Measurements from ENCODE around the gene IQGAP2.

IQGAP2 gene

DNA sequence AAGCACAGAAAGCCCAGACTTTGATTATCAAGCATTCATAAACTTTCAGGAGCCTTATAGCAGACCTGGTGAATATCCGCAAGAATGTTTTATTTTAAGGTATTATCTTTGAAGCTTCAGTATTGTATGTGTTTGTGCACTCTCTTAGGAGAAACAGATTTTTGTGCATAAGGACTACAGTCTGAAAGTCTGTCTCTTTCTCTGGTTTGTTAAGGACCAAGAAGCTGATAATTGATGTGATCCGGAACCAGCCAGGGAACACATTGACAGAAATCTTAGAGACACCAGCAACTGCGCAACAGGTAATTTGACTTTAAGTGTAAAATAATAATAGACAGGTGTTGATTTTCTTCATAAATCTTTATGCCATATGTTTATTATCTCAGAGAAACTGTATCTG, 290.1 kb downstream of the IQGAP2 start:
- DNase-seq, result no peak

DNA sequence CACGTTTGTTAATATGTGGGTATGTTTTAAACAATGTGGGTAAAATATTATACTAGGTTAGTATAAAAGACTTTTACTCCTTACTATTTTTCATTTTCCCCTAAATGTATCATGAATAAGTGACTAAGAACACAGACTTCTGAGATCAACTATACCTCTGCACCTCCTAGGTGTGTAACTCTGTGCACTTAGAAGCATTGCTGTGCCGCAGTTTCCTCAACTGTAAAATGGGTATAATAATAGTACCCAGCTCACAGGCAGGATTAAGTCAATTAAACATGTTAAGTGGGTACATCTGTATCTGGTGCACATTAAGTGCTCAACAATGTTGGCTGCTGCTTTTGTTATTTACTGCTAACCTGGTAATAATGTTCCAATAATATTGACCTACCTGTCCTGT, 291.2 kb downstream of the IQGAP2 start:
- no peak for DNase-seq

DNA sequence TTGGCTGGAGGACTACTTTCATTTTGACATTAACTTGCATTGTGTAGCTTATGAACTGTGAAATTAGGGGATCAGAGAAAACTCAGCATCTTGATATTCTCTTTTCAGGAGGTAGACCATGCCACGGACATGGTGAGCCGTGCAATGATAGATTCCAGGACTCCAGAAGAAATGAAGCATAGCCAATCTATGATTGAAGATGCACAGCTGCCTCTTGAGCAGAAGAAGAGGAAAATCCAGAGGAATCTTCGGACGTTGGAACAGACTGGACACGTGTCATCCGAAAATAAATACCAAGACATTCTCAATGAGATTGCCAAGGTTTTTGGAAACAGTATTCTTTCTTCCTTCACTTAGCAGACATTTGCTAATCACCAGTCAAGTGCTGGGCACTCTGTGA, 292.3 kb downstream of the IQGAP2 start:
- DNase-seq, result no peak

DNA sequence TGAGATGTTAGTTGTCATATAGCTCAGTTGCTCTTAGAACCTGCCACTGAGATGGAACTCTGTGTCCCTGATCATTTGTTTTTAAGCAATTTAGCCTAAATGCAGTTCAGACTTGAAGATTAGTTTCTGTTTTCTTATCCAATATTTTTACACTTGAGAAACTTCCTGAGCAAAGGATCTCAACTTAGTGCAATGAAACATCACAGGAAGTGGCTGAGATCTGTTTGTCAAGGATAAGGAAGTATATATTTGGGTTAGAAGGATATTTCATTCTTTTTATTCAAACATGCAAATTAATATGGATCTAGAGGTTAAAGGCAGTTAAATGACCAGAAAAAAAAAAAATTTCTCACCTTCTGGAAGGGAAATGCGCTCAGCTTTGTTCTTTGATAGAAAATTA, 293.2 kb downstream of the IQGAP2 start:
- no peak for DNase-seq

DNA sequence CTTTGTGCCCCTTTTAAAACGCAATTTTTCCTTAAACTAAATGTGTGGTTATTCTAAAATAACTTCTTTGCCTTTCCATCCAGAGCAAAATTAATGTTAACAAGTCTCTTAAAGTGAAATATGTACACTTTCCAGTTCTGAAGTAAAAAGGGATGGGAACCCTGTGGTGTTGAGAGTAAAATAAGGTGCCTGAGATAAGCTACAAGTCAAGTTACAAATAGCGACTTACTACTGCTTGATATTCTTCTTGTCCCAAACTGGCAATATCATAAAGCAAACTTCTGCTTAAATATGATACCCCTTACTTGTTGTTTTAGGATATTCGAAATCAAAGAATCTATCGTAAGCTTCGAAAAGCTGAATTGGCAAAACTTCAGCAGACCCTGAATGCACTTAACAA, 294.6 kb downstream of the IQGAP2 start:
- no peak for DNase-seq

DNA sequence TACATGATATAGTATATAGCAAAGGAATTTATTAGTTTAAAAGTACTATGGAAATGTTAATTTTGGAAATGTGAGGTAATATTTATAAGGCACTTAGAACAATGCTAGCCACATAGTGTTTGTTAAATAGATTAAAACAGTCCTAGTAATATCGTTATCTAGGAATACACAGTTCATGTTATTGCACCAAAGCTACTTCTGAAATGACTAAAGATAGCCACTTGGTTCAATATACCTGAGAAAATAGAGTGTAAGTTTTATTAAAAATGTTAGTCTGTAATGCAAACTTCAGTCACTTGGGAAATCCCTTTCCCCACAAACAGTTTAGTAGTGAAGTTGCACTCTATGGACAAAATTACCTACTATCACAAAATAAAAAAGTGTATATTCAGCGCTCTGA, 297.5 kb downstream of the IQGAP2 start:
- DNase-seq, result no peak

DNA sequence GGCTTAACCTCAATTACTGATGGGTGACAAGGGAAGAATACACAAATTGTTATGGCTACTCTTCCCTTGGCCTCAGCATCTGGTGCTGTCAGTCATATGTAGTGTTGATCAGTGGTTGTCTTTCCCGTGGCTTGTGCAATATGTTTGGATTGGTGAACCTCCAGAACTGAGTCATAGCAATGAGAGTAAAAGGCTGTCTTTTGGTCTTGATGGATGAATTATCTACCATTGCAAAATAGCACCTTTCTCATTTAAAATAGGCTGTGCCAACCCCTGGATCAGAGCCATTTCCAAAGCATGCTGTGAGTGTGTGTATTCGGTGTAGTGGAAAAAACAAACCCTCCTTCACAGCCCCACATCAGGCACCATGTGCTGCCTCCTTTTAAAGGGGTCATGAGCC, 298.2 kb downstream of the IQGAP2 start:
- no peak for DNase-seq

DNA sequence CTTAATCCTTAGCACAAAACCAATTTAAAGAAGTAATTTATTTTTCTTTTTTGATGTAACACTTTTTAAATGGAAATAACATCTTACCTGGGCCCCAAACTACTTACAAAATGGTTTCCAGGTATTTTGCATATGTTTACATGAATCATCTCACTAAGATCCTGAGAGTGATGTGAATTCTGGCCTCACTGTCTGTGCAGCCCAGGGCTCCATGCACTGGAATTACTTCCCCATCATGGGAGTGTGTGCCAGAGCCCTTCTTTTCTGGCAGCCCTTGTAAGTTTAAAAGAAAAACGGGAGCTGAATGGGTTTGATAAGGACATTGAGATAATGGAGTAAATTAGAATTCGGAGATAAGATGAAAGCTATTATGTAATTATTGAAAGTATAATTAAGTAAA, 300.6 kb downstream of the IQGAP2 start:
- no peak for DNase-seq

DNA sequence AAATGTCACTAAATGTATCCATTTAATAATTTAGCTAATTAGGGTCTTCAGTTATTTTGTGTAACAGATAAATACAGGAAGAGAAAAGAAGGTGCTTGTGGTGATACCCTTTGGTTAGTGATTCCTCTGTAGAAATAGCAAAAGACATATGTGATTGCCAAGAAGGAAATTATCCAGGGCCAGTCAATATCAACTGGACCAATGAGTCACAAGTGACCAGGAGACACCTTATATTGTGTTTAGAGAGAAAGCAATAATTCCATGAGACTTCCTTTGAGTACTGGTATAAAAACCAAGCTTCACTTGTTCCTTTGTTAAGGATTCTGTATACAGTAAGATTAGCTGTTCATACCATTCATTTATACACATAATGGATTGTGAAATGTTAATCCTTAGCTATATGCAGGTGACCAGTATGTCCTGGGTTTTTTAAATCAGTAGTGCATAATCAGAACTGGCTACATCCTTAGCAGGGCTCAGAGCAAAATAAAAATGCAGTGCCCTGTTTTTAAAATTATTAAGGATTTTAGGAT, 301.1 kb downstream of the IQGAP2 start:
- no peak for DNase-seq

DNA sequence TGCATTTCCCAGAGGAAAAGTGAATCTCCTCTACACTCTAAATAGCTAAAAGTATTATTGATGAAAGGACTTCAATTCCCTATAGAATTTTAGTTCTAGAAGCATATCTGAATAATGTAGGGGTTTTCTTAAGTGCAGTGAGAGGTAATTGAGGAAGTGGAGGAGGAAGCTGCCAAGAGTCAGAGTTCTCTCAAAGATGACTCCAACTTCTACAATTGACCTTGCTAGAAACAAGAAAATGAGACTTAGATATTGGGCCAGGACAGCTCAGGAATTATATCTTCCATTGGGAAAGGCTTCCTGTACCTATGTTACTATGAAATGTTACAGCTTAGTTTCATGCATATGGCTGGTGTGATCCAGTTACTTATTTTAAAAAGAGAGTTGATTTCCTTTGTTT, 302.5 kb downstream of the IQGAP2 start:
- DNase-seq, result no peak

DNA sequence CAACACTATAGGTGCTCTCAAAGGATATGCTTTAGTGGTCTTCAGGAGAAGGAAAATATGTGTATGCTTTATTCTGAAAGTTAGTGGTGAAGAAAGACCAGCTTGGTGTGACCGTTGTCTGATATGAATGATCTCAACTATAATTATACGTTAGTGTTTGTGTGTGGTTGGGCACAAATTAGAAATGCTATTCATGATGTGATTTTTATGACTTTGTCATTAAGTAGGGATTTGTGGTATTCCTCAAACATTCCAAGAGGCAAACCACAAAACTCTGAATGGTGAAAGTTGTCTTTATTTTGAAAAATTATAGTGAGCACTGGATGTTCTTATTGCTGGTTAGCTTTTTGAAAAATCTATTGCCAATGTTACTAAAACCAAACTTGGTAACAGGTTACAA, 306.7 kb downstream of the IQGAP2 start:
- no peak for DNase-seq

DNA sequence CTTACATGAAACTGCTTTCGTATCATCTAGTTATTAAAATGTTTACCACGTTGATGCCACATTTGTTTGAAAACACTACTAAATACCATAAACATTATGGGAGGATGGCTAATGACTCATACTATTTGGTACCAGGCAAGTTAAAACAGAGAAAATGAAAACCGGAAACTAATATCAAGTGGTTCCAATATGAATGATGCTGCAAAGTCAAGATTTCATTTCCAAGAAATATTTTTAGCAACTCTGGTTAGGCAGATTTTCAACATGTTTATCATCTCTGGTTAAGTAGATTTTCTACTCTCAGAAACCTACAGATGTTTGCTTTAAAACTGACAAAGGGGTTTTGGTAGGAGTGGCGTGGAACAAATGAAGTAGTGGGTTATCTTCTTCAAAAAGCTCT, 307.9 kb downstream of the IQGAP2 start:
- DNase-seq, result no peak

DNA sequence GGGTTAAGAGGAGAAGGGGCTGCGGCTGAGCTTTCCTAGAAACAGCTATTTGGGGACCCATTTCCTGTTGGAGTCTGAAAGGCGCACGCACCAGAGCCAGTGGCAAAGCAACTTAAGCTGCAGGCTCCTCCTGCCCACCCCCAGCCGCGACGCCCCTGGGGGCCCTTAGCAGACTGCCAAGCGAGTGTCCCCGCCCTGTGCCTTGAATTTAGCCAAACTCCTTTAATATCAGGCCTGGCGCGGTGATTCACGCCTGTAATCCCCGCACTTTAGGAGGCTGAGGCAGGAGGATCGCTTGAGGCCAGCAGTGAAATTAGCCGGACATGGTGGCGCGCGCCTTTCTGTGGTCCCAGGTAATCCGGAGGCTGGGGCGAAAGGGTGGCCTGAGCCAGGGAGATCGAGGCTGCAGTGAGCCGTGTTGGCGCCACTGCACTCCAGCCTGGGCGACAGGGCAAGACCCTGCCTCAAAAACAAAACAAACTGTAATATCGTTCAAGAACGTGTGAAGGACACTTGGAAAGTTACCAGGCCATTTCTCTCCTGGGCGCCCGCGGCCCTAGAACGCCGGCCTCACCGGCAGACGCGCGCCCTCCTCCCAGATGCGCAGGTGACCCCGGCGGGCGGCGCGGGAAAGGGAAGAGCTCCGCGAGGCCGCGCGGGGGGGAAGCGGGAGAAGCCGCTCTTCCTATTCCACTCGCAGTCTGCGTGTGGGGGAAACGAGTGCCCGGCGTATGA, 311.8 kb downstream of the IQGAP2 start:
- peak; percentile 8 for DNase-seq

DNA sequence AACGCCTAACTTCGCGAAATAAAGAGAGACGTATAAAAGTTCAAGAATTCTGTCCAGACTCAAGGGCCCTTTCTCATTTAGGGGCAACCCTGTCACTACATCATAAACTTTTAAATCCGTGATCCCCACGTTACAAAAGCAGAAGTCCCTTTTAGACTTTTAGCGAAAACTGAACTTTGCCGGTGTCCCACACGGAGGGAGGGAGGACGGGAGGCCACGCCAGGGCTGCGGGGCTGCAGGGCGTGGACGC, 312.3 kb downstream of the IQGAP2 start:
- DNase-seq, result no peak

DNA sequence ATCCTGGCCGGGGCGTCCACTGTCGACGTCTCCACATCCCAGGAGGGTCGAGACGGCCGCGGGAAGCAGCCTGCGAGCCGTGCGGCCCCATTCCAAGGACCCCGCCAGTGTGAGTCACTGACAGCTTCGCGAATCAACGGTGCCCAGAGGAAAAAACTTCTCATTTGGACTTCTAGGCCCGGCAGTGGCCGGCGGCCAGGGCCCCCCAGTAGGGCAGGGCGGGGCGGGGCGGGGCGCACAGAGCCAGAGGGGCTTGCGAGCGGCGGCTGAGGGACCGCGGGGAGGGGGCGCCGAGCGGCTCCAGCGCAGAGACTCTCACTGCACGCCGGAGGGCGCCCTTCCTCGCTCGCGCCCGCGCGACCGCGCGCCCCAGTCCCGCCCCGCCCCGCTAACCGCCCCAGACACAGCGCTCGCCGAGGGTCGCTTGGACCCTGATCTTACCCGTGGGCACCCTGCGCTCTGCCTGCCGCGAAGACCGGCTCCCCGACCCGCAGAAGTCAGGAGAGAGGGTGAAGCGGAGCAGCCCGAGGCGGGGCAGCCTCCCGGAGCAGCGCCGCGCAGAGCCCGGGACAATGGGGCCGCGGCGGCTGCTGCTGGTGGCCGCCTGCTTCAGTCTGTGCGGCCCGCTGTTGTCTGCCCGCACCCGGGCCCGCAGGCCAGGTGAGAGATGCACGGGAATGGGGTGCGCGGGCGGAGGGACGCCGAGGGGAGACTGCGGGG, 312.8 kb downstream of the IQGAP2 start, which contains the start of gene F2R:
Gene F2R (plus strand): TSS at position 391 of the 720 bp plus-strand sequence. CDS start 182 bp downstream, at position 573.
- DNase-seq, result peak; percentile 52

DNA sequence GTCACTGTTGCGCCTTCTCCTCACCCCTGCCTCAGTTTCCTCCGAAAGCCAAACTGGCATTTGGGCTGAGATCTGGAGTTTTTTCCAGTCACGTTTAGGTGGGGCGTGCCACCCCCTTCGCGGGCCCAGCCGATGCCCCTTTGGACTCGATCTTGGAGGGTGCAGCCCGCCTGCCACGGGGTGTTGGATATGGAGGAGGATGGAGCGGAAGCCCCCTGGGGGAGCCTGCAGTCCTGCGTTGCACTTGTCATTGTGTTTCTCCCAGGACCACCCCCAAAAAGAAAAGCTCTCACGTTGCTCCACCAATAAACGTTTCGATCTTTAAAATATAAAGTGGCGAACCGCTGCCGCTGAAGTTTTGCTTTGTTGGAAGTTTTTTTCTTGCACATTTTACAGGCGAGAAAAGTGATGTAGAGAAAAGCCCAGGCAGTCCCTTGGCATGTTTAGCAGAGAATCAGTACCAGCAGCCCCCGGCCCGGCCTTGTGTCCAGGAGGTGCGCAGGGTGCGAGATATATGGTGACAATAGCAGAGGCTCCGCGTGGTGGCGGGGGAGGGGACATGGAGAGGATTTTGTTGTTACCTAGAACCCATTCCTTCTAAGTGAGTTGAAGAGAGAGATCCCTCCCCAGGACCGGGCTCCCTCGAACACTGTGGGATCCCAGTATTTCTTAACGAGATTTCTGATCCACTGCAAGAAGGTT, 313.5 kb downstream of the IQGAP2 start:
- DNase-seq, result peak; percentile 12

DNA sequence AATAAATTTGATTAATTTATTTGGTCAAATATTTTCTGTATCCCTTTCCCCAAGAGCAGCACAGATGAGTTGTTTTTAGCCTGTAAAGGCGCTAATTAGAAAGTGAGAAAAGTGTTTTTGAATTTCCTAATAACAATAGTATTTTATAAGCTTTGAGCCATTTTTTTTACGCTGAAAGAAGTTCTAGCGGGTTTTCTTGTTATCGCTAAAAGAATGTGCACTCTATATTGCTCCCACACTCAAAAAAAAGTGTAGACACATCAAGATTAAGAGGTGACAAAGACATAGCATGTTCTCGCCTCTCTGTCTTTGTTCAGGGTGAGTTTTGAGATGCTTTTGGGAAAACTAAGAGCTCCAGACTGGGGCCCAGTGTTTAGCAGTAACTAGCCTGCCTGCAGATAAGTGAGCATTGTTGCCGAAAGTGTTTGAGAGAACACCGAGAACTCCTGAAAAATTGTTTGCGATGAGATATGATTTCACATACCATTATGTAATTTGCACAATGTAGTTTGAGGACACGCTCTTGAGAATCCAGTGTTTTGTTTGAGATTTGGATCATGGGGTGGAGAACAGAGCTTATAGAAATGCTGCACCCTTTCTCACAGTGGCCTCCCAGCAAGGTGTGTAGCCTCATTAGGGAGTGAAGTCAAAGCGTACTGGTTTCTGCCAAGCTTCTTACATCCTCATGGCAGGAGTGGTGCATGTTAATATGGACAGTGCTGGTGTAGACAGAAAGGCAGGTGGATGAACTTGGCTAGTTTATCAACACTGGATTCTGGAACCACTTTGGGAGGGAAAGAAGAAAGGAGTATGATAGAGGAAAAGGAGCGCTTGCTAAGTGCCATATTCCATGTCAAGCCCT, 314.4 kb downstream of the IQGAP2 start:
- DNase-seq, result no peak

DNA sequence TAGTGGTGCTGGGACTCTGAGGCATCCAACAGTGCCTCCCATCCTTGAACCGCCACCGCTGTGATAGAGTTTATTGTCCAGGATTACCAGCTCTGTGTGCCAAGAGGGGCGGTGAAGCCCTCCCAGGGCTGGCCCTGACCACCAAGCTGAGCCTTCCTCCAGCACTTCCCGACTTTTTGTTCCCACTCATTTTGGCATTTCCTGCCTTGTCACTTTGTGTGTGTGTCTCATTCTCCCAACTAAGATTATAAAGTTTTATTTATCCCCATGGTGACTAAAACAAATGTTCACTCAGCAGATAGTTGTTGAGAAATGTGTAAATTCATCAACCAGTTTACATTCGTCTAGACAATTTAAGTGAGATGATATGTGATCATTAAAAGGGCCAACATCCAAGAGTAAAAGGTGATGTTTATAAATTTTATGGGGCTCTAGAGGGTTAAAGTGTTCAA, 315.3 kb downstream of the IQGAP2 start:
- no peak for DNase-seq

DNA sequence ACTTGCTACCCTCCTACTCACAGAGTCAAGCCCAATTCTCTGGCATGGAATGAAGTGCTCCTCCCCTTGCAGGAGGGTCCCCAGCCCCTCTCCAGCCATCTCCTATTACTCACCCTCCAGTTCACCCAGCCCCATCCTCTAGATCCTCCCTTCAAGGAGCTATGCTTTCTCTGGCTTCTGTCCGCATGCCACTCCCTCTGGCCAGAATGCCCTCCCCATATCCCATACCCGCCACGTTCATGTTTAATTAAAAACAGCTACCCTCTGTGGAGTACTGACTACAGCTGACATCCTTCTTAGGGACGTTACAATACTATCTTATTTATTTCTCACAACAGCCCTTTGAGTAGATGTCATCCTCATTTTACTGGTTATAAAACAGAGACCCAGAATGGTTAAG, 315.8 kb downstream of the IQGAP2 start:
- no peak for DNase-seq

DNA sequence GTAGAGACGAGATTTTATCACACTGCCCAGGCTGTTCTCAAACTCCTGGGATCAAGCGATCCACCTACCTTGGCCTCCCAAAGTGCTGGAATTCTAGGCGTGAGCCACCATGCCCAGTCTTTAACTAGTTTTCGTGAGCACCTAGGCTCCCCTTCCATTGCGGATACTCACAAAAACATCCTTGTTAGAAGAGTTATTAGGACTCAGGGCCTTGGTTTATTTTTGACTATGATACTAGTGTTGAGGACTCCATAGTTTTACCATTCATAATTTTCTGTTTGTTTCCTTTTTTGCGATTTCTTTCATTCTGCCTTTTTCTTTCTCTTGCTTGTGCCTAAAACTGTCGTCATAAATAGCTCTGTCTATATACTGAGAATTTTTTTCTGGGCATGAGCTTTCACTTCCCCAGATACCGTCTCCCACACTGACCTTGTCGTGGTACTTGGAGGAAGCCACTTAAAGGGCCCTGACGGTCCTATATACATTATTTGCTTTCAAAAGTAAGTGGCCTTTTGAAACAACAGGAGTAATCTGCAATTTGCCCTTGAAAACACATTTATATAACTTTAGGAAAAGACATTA, 318.0 kb downstream of the IQGAP2 start:
- DNase-seq, result no peak

DNA sequence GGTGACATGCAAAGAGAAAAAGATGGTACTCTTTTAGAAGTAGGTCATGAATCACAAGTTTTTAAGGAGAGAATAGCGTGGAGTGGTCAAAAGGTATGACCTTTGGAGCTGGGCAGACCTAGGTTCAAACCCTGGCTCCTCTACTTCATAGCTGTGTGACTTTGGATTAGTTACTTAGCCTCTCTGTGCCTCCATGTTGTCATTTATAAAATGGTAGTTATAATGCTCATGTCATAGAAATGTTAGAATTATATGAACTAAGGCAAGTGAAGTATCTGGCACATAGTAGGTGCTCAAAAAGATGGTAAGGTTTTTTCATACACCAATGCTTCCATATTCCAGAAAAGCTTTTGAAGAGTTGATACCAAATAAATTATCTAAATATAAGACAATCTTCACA, 320.2 kb downstream of the IQGAP2 start:
- DNase-seq, result no peak

DNA sequence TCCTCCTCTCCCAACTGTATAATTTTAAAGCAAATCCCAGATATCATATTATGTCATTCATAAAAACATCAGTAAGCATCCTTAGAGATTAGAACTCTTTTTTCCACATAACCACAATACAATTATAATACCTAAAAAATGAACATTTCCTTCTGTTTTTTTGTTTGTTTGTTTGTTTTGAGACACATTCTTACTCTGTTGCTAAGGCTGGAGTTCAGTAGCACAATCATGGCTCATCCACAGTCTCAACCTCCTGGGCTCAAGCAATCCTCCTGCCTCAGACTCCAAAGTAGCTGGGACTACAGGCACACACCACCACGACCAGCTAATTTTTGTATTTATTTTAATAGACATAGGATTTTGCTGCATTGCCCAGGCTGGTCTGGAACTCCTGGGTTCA, 320.8 kb downstream of the IQGAP2 start:
- DNase-seq, result no peak

DNA sequence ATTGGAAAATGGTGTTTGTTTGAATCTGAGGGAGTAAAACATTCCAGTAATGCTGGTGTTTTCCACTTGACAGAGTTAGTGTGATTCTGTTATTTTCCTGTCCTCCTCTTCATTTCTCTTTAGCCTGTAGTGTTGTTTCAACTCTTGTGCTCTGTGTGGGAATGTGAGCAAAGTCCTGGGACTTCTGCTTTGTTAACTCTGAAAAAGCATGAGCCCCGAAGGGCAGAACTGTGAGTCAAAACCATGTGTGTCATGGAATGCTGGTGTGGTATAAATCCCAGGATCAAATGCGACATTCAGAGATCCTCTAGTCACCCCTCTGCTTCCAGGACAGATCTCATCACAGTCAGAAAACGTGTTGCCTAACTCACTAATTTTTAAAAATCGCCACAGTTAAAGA, 321.8 kb downstream of the IQGAP2 start:
- no peak for DNase-seq
